ENCODE results near the gene FGD6. TPM values are rescaled to one million over a fixed set of nuclear protein-coding genes. Genes with fewer than 3 reads are reported as not detected.

The FGD6 gene
- polyA plus RNA-seq (ENCODE audit: low read depth in 6 of 6), result under 1 TPM in 4 of 6 donors, not detected in 2; 0.05 to 0.81 (median 0.61) TPM

- Mint-ChIP-seq H3K27me3 (no peaks in the 10 kb centered on the region), H3K4me3 (peak within 1 kb of the TSS; percentile 92 to 100 (median 96)), H3K9me3 (no peaks in the 10 kb centered on the region), H3K36me3 (peaks cover 0 to 7% of the 10 kb centered on the region in 2 donors), H3K27ac (peak within 1 kb of the TSS; percentile 87 to 99 (median 94)), H3K4me1 (peaks cover 21 to 40% (median 30%) of the 10 kb centered on the region in 3 donors)
- ATAC-seq (ENCODE audit: low read depth in 2 of 2) (peak; percentile 87), DNase-seq (peak; percentile 98)
Measured at GRCh38 chr12:95217377-95218149, at the start of gene FGD6, which contains the start of gene VEZT. TSS of gene FGD6 (minus strand) at chr12:95217467. CDS start at chr12:95217240, 227 bp downstream. TSS of gene VEZT (plus strand) at chr12:95217807. CDS start at chr12:95217851, 44 bp downstream.

- Mint-ChIP-seq H3K36me3 (peaks cover 0 to 23% of the 10 kb centered on the region in 2 donors), H3K4me3 (no peak overlapping the region), H3K4me1 (no peaks in the 10 kb centered on the region), H3K9me3 (no peaks in the 10 kb centered on the region), H3K27me3 (no peaks in the 10 kb centered on the region), H3K27ac (no peak overlapping the region)
- DNase-seq, result no peak
- ATAC-seq (ENCODE audit: low read depth in 2 of 2), result no peak
Measured at GRCh38 chr12:95266254-95266653, 49.0 kb upstream of the FGD6 start.

GRCh38 chr12:95265765-95266164, 48.5 kb upstream of the FGD6 start:
- Mint-ChIP-seq H3K4me3 (no peak overlapping the region), H3K36me3 (peaks cover 0 to 23% of the 10 kb centered on the region in 2 donors)

GRCh38 chr12:95262808-95263207, 45.5 kb upstream of the FGD6 start:
- ATAC-seq (ENCODE audit: low read depth in 2 of 2) (no peak), DNase-seq (no peak)
- no peaks in the 10 kb centered on the region for H3K27me3 Mint-ChIP-seq
- H3K4me3 Mint-ChIP-seq, result no peak overlapping the region
- no peaks in the 10 kb centered on the region for H3K9me3 Mint-ChIP-seq
- no peak overlapping the region for H3K27ac Mint-ChIP-seq
- H3K36me3 Mint-ChIP-seq, result peaks cover 0 to 18% of the 10 kb centered on the region in 2 donors
- H3K4me1 Mint-ChIP-seq, result no peaks in the 10 kb centered on the region

More at GRCh38 chr12:95265765-95266164, 48.5 kb upstream of the FGD6 start:
- ATAC-seq (ENCODE audit: low read depth in 2 of 2) (no peak), DNase-seq (no peak)
- Mint-ChIP-seq H3K4me1 (no peaks in the 10 kb centered on the region), H3K27ac (no peak overlapping the region), H3K27me3 (no peaks in the 10 kb centered on the region), H3K9me3 (no peaks in the 10 kb centered on the region)

GRCh38 chr12:95261109-95261508, 43.8 kb upstream of the FGD6 start:
- H3K4me3 Mint-ChIP-seq, result no peak overlapping the region
- no peaks in the 10 kb centered on the region for H3K27me3 Mint-ChIP-seq
- H3K36me3 Mint-ChIP-seq, result peaks cover 5 to 23% of the 10 kb centered on the region in 2 donors
- no peak overlapping the region for H3K27ac Mint-ChIP-seq
- ATAC-seq (ENCODE audit: low read depth in 2 of 2) (no peak), DNase-seq (no peak)
- no peaks in the 10 kb centered on the region for H3K9me3 Mint-ChIP-seq
- no peaks in the 10 kb centered on the region for H3K4me1 Mint-ChIP-seq

- H3K4me3 Mint-ChIP-seq, result no peak overlapping the region
- no peaks in the 10 kb centered on the region for H3K27me3 Mint-ChIP-seq
- peaks cover 23 to 35% of the 10 kb centered on the region in 2 donors for H3K36me3 Mint-ChIP-seq
- peak overlapping the region in 1 of 6 donors; percentile 18 for H3K27ac Mint-ChIP-seq
- DNase-seq, result no peak
- no peaks in the 10 kb centered on the region for H3K9me3 Mint-ChIP-seq
- no peaks in the 10 kb centered on the region for H3K4me1 Mint-ChIP-seq
- ATAC-seq (ENCODE audit: low read depth in 2 of 2), result no peak
Measured at GRCh38 chr12:95259368-95259767, 42.1 kb upstream of the FGD6 start.

GRCh38 chr12:95258803-95259202, 41.5 kb upstream of the FGD6 start:
- H3K4me1 Mint-ChIP-seq, result no peaks in the 10 kb centered on the region
- no peak for ATAC-seq (ENCODE audit: low read depth in 2 of 2)
- H3K27me3 Mint-ChIP-seq, result no peaks in the 10 kb centered on the region
- peaks cover 23 to 35% of the 10 kb centered on the region in 2 donors for H3K36me3 Mint-ChIP-seq
- DNase-seq, result no peak
- no peaks in the 10 kb centered on the region for H3K9me3 Mint-ChIP-seq
- H3K27ac Mint-ChIP-seq, result peak overlapping the region in 1 of 6 donors; percentile 18
- no peak overlapping the region for H3K4me3 Mint-ChIP-seq

GRCh38 chr12:95258151-95258550, 40.9 kb upstream of the FGD6 start:
- Mint-ChIP-seq H3K27me3 (no peaks in the 10 kb centered on the region), H3K36me3 (peaks cover 27 to 39% of the 10 kb centered on the region in 2 donors)
- no peak for ATAC-seq (ENCODE audit: low read depth in 2 of 2)

GRCh38 chr12:95257541-95257940, 40.3 kb upstream of the FGD6 start:
- Mint-ChIP-seq H3K27ac (no peak overlapping the region), H3K9me3 (no peaks in the 10 kb centered on the region), H3K27me3 (no peaks in the 10 kb centered on the region), H3K4me3 (no peak overlapping the region), H3K36me3 (peaks cover 29 to 35% of the 10 kb centered on the region in 2 donors), H3K4me1 (no peaks in the 10 kb centered on the region)
- no peak for ATAC-seq (ENCODE audit: low read depth in 2 of 2)
- DNase-seq, result no peak

More at GRCh38 chr12:95258151-95258550, 40.9 kb upstream of the FGD6 start:
- no peak overlapping the region for H3K4me3 Mint-ChIP-seq
- H3K9me3 Mint-ChIP-seq, result no peaks in the 10 kb centered on the region
- no peaks in the 10 kb centered on the region for H3K4me1 Mint-ChIP-seq
- DNase-seq, result no peak
- H3K27ac Mint-ChIP-seq, result no peak overlapping the region

GRCh38 chr12:95253386-95253785, 36.1 kb upstream of the FGD6 start:
- H3K36me3 Mint-ChIP-seq, result peaks cover 28 to 29% of the 10 kb centered on the region in 2 donors
- no peak overlapping the region for H3K4me3 Mint-ChIP-seq
- H3K9me3 Mint-ChIP-seq, result no peaks in the 10 kb centered on the region
- H3K27me3 Mint-ChIP-seq, result no peaks in the 10 kb centered on the region
- ATAC-seq (ENCODE audit: low read depth in 2 of 2), result no peak
- H3K4me1 Mint-ChIP-seq, result peaks cover 3 to 4% (median 3%) of the 10 kb centered on the region in 3 donors
- no peak for DNase-seq
- H3K27ac Mint-ChIP-seq, result no peak overlapping the region

GRCh38 chr12:95248604-95249360, 31.5 kb upstream of the FGD6 start:
- H3K9me3 Mint-ChIP-seq, result no peaks in the 10 kb centered on the region
- no peak overlapping the region for H3K4me3 Mint-ChIP-seq
- ATAC-seq (ENCODE audit: low read depth in 2 of 2) (no peak), DNase-seq (no peak)
- peaks cover 4 to 9% (median 8%) of the 10 kb centered on the region in 3 donors for H3K4me1 Mint-ChIP-seq
- peak overlapping the region in 1 of 6 donors; percentile 94 for H3K27ac Mint-ChIP-seq
- no peaks in the 10 kb centered on the region for H3K27me3 Mint-ChIP-seq
- peaks cover 6% of the 10 kb centered on the region in 2 donors for H3K36me3 Mint-ChIP-seq

- H3K36me3 Mint-ChIP-seq, result peaks cover 1% of the 10 kb centered on the region in 2 donors
- peaks cover 4 to 9% (median 8%) of the 10 kb centered on the region in 3 donors for H3K4me1 Mint-ChIP-seq
- H3K4me3 Mint-ChIP-seq, result no peak overlapping the region
- ATAC-seq (ENCODE audit: low read depth in 2 of 2), result no peak
- H3K27me3 Mint-ChIP-seq, result no peaks in the 10 kb centered on the region
- peak overlapping the region in 1 of 6 donors; percentile 94 for H3K27ac Mint-ChIP-seq
- DNase-seq, result no peak
- no peaks in the 10 kb centered on the region for H3K9me3 Mint-ChIP-seq
Measured at GRCh38 chr12:95248095-95248494, 30.8 kb upstream of the FGD6 start.

- H3K27me3 Mint-ChIP-seq, result no peaks in the 10 kb centered on the region
Measured at GRCh38 chr12:95244350-95244749, 27.1 kb upstream of the FGD6 start.

More at GRCh38 chr12:95244350-95244749, 27.1 kb upstream of the FGD6 start:
- Mint-ChIP-seq H3K36me3 (no peaks in the 10 kb centered on the region), H3K27ac (peak overlapping the region in 1 of 6 donors; percentile 7), H3K4me3 (no peak overlapping the region), H3K9me3 (peaks cover 0 to 2% (median 0%) of the 10 kb centered on the region in 7 donors), H3K4me1 (peaks cover 10 to 20% (median 17%) of the 10 kb centered on the region in 3 donors)
- ATAC-seq (ENCODE audit: low read depth in 2 of 2), result no peak
- no peak for DNase-seq

All from naive B cell (primary cell).